Stimulated activated CD4-positive, alpha-beta T cell treated with anti-CD3 and anti-CD28 coated beads, Interleukin-2, amount 100 ng/mL, for 4 hours (primary cell): ENCODE measurements around the gene CSTPP1.

ENCODE experiments used
- DNase-seq: peaks from one replicate; pipeline ENCODE4 v3.0.0-alpha.2; 2020; ENCODE audit warnings: low read depth

The CSTPP1 gene

GRCh38 chr11:47132981-47133380 lies 196.4 kb downstream of the CSTPP1 start:
- no peak for DNase-seq

- no peak for DNase-seq
Observed at GRCh38 chr11:47136327-47136726, 199.8 kb downstream of the CSTPP1 start.

- no peak for DNase-seq
Observed at GRCh38 chr11:47136921-47137320, 200.4 kb downstream of the CSTPP1 start.

GRCh38 chr11:47137476-47137875 lies 200.9 kb downstream of the CSTPP1 start:
- no peak for DNase-seq

GRCh38 chr11:47139878-47140277 lies 203.3 kb downstream of the CSTPP1 start:
- DNase-seq = no peak

DNA sequence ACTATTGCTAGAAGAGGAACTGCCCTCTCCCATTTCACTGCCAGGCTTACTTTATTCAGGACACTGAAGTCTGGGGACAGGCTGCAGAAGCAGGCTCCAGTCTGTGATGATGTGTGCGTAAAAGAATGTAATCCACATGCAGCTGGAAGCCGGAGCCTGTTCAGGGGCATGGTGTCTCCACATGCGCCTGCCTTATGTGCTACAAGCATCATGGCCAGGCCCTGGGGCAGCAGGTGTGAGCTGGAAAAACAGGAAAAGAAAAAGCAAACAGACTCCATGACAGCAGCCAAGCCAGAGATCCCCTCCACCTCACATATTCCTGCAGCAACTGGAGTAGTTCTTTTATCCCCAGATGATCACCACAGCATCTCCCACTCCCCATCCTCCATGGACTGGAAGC lies 206.8 kb downstream of the CSTPP1 start:
- DNase-seq = no peak

- DNase-seq = no peak
Observed at GRCh38 chr11:47144541-47144940, 208.0 kb downstream of the CSTPP1 start.

DNA sequence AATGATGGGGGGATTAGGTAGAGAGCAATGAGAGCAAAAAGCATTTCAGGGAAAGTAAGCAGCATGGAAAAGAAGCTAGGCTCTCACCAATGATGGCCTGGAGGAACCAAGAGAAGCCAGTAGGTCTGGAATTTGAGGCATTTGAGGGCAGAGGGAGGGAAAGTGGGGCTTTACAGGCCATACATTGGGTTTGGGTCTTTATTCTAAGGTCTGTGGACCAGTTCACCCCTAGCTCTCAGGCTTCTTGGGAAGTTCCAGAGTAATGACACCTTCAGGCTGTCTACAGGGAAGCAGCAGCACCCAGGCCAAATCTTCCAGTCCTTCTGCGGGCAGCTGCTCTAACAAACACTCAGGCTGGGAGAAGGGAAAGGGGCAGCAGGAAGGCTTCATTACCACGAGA lies 210.7 kb downstream of the CSTPP1 start:
- DNase-seq = no peak

- DNase-seq = no peak
Observed at GRCh38 chr11:47147681-47148080, 211.1 kb downstream of the CSTPP1 start.

DNA sequence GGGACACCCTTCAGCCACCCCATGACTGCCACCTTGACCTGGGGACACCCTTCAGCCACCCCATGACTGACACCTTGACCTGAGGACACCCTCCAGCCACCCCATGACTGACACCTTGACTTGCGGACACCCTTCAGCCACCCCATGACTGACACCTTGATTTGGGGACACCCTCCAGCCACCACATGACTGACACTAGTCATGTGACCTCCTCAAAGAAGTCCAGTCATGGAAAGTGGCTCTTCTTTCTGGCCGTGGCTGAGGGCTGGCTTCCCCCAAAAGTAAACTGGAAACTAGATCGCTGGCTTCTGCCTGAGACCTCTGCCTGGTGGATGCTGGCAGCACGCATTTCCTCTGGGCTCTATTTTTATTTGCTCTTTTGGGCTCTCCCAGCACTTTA lies 211.7 kb downstream of the CSTPP1 start:
- DNase-seq = no peak

- DNase-seq = no peak
Observed at GRCh38 chr11:47148903-47149531, 212.5 kb downstream of the CSTPP1 start.

- DNase-seq = no peak
Observed at GRCh38 chr11:47149782-47150181, 213.2 kb downstream of the CSTPP1 start.

- DNase-seq = no peak
Observed at GRCh38 chr11:47152126-47152952, 215.8 kb downstream of the CSTPP1 start.

GRCh38 chr11:47152953-47153950 lies 216.7 kb downstream of the CSTPP1 start:
- DNase-seq = no peak

- DNase-seq = no peak
Observed at GRCh38 chr11:47154616-47155570, 218.3 kb downstream of the CSTPP1 start.

GRCh38 chr11:47155879-47156278 lies 219.3 kb downstream of the CSTPP1 start:
- DNase-seq = no peak

GRCh38 chr11:47156333-47156732 lies 219.8 kb downstream of the CSTPP1 start:
- DNase-seq = no peak

DNA sequence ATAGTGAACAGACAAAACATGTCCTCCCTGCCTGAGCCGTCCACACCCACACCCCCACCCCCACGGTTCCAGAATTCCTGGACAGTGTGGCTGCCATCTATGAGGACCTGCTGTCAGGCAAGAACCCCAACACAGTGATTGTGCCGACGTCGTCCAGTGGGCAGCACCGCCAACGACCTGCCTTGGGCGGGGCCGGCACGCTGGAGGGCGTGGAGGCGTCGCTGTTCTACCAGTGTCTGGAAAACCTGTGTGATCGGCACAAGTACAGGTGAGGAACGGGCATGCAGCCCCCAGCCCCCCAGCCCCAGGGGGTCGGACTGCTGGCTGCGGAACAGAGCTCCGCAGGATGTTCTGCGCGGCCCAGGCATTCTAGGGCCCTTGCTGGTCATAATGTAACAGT lies 220.4 kb downstream of the CSTPP1 start:
- DNase-seq = no peak

DNA sequence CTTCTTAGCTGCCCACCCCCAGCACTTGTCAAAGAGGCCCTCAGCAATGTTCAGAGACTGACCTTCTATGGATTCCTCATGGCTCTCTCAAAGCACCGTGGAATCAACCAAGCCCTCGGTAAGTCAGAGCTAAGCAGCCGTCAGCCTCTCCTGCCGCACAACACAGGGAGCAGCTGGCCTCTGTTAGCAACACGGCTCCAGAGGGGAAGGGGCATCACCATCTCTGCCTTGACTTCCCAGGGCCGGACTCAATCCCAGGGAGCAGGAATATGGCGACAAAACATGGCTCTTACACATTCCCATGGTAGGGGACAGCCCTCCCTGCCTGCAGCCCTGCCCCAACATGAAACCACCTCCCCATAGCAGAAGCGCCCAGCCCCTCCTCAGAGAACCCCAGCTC lies 221.2 kb downstream of the CSTPP1 start:
- DNase-seq = no peak

GRCh38 chr11:47158242-47158641 lies 221.7 kb downstream of the CSTPP1 start:
- no peak for DNase-seq

DNA sequence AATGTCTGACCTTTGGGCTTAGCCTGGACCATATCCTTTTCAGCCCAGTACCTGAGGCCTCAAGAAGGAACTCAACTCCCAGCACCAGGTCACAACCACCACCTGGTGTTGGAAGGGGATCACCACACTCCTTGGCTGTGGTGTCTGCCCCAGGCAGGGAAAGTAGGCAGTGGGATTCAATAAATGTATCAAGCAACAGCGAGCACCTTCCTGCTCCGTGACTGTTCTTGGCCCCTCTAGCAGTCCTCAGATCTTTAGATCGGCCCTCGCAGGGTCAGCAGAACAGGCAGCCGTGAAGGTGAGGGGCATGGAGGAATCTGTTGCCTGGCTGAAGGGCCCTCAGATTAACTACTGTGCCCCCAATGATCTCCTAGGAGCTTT lies 224.2 kb downstream of the CSTPP1 start:
- no peak for DNase-seq
